Right lobe of liver (tissue), 6 donors: Measurements from ENCODE around the gene ZNF627. TPM values are rescaled to one million over a fixed set of nuclear protein-coding genes. Genes with fewer than 3 reads are reported as not detected.

Experiments used
- ATAC-seq, 4 donors: fragments of 200-7000 bp; cut with Tn5 transposase; one replicate each; pipeline ENCODE4 v1.9.1; 2020; ENCODE audit warnings: mild to moderate bottlenecking in 4 of 4, moderate library complexity in 4 of 4
- DNase-seq, 3 donors: peaks; one replicate each; pipeline ENCODE4 v3.0.0-alpha.2; 2020
- H3K27ac ChIP-seq, 3 donors: fragments of 200-600 bp; one replicate each; pipeline ENCODE4 v1.8.0; 2022
- H3K27me3 ChIP-seq, 2 donors: fragments of 200-600 bp; one replicate each; pipeline ENCODE4 v1.8.0; 2022
- H3K36me3 ChIP-seq, 4 donors: fragments of 200-600 bp; sonication (generic) in 1 of 4; one replicate each; pipeline versions ENCODE4 v1.5.1 to v1.8.0; 2017 to 2022; ENCODE audit warnings: control low read depth in 1 of 4
- H3K4me1 ChIP-seq, 4 donors: fragments of 200-600 bp; sonication (generic) in 1 of 4; one replicate each; pipeline versions ENCODE4 v1.5.1 to v1.8.0; 2017 to 2022; ENCODE audit warnings: control low read depth in 1 of 4
- H3K4me3 ChIP-seq, 3 donors: fragments of 200-600 bp; one replicate each; pipeline ENCODE4 v1.8.0; 2022
- H3K9me3 ChIP-seq, 4 donors: fragments of 200-600 bp; sonication (generic) in 1 of 4; one replicate each; pipeline versions ENCODE4 v1.5.1 to v1.8.0; 2017 to 2022; ENCODE audit warnings: control low read depth in 1 of 4
- CTCF ChIP-seq, 4 donors: fragments of 200-600 bp in 3 of 4; fragments of 450-650 bp in 1 of 4; IDR thresholded peaks; one replicate each; pipeline versions ENCODE4 v1.5.1 to v1.8.0; 2016 to 2022; ENCODE audit warnings: antibody characterized with exemption in 4 of 4, mild to moderate bottlenecking in 2 of 4
- POLR2A ChIP-seq: fragments of 450-650 bp; IDR thresholded peaks from one replicate; pipeline ENCODE4 v1.6.1; 2017; ENCODE audit warnings: antibody characterized with exemption, mild to moderate bottlenecking
- WGBS: methylation state at CpG from one replicate; pipeline ENCODE4 v1.1.6; 2018; ENCODE audit warnings: low coverage, low lambda C conversion rate; ENCODE audit not compliant: insufficient coverage; ENCODE audit errors: missing lambda C conversion rate; 5-methylcytosine and 5-hydroxymethylcytosine counted together
- intact Hi-C, 2 donors: fragments of 100-400 bp; cut with DNase I; formaldehyde crosslinking; loops; one replicate each; pipeline versions ENCODE4 v1.11.2 to v1.14.1; 2022
- total RNA-seq, 6 experiments: library from RNA; depleted of rRNA in 2 of 6; stranded (reverse); fragments of >200 nt in 2 of 6; fragmentation: NEBNext Ultra II Directional in 3 of 6; extraction: Animal tissue kit (Norgen Biotek cat#: 25700) in 3 of 6; gene quantifications; one replicate each; pipeline versions ENCODE4 v1.1.0 to v1.2.4, GENCODE V29; 2016 to 2023
- donor health status: DM: no; HTN: yes; CAD: no.
- donor health status: DM: no; HTN: no; CAD: no.
- donor health status: DM: no; HTN: no; CAD: no.
- donor health status: DM: no; HTN: yes; CAD: no.
- donor health status: DM: no; HTN: yes; CAD: no.

ZNF627 gene
- total RNA-seq, 6 experiments from 2014 or later = 2.7 to 5.4 (median 4.6) TPM

- TF ChIP-seq CTCF (IDR thresholded peaks at IDR 0.05) (no peak), POLR2A (no peak)
- 0% methylated on average over 1 of the region's 3 CpGs for WGBS
- peaks cover 0 to 1% (median 0%) of the 10 kb centered on the region in 4 donors for H3K36me3 ChIP-seq
- H3K4me3 ChIP-seq = no peak overlapping the region
- DNase-seq (no peak), ATAC-seq (no peak)
- no peaks in the 10 kb centered on the region for H3K4me1 ChIP-seq
- no peak overlapping the region for H3K27ac ChIP-seq
- intact Hi-C loops = no loop called here
- H3K27me3 ChIP-seq = no peaks in the 10 kb centered on the region
- H3K9me3 ChIP-seq = peaks cover 0 to 12% (median 2%) of the 10 kb centered on the region in 4 donors
These were observed 60.0 kb downstream of the ZNF627 start for GRCh38 chr19:11657307-11657706.

- H3K27me3 ChIP-seq = no peaks in the 10 kb centered on the region
- no peaks in the 10 kb centered on the region for H3K4me1 ChIP-seq
- 72% methylated on average over 7 of the region's 7 CpGs for WGBS
- no peaks in the 10 kb centered on the region for H3K9me3 ChIP-seq
- no peaks in the 10 kb centered on the region for H3K36me3 ChIP-seq
- H3K27ac ChIP-seq = no peak overlapping the region
- DNase-seq (no peak), ATAC-seq (no peak)
- H3K4me3 ChIP-seq = no peak overlapping the region
- intact Hi-C loops = no loop called here
- TF ChIP-seq POLR2A (no peak), CTCF (IDR thresholded peaks at IDR 0.05) (no peak)
These were observed 61.7 kb downstream of the ZNF627 start for GRCh38 chr19:11658970-11659369.

- Histone ChIP-seq H3K4me1 (no peaks in the 10 kb centered on the region), H3K4me3 (no peak overlapping the region), H3K36me3 (no peaks in the 10 kb centered on the region), H3K9me3 (no peaks in the 10 kb centered on the region), H3K27ac (no peak overlapping the region), H3K27me3 (no peaks in the 10 kb centered on the region)
- TF ChIP-seq CTCF (IDR thresholded peaks at IDR 0.05) (peak; percentile 45 to 57 (median 52)), POLR2A (no peak)
- intact Hi-C loops = no loop called here
- ATAC-seq = peak in 3 of 4 donors; percentile 52 to 72 (median 57)
- DNase-seq = no peak
- 93% methylated on average over 1 of the region's 1 CpG for WGBS
These were observed 62.3 kb downstream of the ZNF627 start for GRCh38 chr19:11659612-11660011.

GRCh38 chr19:11662278-11662677, 65.0 kb downstream of the ZNF627 start:
- intact Hi-C loops = no loop called here
- Histone ChIP-seq H3K36me3 (no peaks in the 10 kb centered on the region), H3K4me3 (no peak overlapping the region), H3K9me3 (no peaks in the 10 kb centered on the region), H3K27me3 (no peaks in the 10 kb centered on the region), H3K4me1 (no peaks in the 10 kb centered on the region), H3K27ac (no peak overlapping the region)
- WGBS = 84% methylated on average over 5 of the region's 30 CpGs
- no peak for TF ChIP-seq POLR2A
- TF ChIP-seq CTCF (IDR thresholded peaks at IDR 0.05) = no peak
- DNase-seq (no peak), ATAC-seq (no peak)

GRCh38 chr19:11663181-11663591, 65.9 kb downstream of the ZNF627 start:
- no peaks in the 10 kb centered on the region for H3K36me3 ChIP-seq
- intact Hi-C loops = no loop called here
- H3K4me3 ChIP-seq = no peak overlapping the region
- ATAC-seq (no peak), DNase-seq (no peak)
- 82% methylated on average over 7 of the region's 8 CpGs for WGBS
- H3K4me1 ChIP-seq = no peaks in the 10 kb centered on the region
- no peak overlapping the region for H3K27ac ChIP-seq
- no peak for TF ChIP-seq CTCF (IDR thresholded peaks at IDR 0.05)
- TF ChIP-seq POLR2A = no peak
- H3K9me3 ChIP-seq = no peaks in the 10 kb centered on the region
- H3K27me3 ChIP-seq = no peaks in the 10 kb centered on the region
